WI38 (cell line): ENCODE results near the gene ANKLE1.
A peak's percentile ranks its signal among the peaks of the same experiment; 100 is the strongest.

Experiments used
- H3K4me3 ChIP-seq: 2 replicates; pipeline ENCODE4 v1.5.1; 2011; ENCODE audit warnings: low read depth, mild to moderate bottlenecking, control low read depth, low read length
- TF ChIP-seq, protein P1 (sequence below): IDR thresholded peaks from 2 replicates; pipeline ENCODE4 v1.5.1; 2012; ENCODE audit warnings: low read depth, mild to moderate bottlenecking, control low read depth, low read length

The ANKLE1 gene, protein sequence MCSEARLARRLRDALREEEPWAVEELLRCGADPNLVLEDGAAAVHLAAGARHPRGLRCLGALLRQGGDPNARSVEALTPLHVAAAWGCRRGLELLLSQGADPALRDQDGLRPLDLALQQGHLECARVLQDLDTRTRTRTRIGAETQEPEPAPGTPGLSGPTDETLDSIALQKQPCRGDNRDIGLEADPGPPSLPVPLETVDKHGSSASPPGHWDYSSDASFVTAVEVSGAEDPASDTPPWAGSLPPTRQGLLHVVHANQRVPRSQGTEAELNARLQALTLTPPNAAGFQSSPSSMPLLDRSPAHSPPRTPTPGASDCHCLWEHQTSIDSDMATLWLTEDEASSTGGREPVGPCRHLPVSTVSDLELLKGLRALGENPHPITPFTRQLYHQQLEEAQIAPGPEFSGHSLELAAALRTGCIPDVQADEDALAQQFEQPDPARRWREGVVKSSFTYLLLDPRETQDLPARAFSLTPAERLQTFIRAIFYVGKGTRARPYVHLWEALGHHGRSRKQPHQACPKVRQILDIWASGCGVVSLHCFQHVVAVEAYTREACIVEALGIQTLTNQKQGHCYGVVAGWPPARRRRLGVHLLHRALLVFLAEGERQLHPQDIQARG

DNA sequence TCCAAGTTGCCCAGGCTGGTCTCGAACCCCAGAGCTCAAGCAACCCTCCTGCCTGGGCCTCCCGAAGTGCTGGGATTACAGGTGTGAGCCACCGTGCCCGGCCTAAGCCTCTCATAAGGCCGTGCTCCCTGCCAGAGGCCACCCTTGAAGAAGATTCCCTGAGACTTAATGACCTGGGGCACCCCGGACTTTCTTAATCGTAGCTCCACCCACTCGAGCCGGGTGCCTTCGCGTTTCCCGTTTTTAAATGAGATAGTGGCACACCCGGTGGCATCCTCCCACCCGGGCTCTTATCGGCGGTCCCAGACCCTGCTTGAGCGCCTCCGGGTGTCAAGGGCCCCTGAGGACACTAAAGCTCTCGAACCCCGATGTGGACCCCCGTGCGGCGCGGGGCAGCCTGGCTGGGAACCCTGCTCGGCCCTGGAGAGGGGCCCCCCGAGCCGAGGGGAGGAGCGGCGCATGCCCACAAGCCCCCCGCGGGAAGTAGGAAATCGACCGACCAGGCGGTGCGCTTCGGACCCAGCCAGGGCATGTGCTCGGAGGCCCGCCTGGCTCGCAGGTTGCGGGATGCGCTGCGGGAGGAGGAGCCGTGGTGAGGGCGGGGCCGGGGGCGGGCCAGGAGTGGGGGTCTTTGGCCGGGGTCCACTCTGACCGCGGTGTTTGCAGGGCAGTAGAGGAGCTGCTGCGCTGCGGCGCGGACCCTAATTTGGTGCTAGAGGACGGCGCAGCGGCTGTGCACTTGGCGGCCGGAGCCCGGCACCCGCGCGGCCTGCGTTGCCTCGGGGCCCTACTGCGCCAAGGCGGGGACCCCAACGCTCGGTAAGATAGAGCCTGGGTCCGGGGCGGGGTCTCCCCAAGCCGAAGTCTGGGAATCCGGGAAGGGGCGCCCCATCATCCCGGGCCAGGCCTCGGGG, at the start of gene ANKLE1:
ANKLE1 (plus strand) TSS at position 511 of the 914 bp plus-strand sequence; CDS start at position 531, 20 bp downstream.
- peak within 1 kb of the TSS; percentile 50 for H3K4me3 ChIP-seq
- TF ChIP-seq, protein P1, sequence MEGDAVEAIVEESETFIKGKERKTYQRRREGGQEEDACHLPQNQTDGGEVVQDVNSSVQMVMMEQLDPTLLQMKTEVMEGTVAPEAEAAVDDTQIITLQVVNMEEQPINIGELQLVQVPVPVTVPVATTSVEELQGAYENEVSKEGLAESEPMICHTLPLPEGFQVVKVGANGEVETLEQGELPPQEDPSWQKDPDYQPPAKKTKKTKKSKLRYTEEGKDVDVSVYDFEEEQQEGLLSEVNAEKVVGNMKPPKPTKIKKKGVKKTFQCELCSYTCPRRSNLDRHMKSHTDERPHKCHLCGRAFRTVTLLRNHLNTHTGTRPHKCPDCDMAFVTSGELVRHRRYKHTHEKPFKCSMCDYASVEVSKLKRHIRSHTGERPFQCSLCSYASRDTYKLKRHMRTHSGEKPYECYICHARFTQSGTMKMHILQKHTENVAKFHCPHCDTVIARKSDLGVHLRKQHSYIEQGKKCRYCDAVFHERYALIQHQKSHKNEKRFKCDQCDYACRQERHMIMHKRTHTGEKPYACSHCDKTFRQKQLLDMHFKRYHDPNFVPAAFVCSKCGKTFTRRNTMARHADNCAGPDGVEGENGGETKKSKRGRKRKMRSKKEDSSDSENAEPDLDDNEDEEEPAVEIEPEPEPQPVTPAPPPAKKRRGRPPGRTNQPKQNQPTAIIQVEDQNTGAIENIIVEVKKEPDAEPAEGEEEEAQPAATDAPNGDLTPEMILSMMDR: no peak

DNA sequence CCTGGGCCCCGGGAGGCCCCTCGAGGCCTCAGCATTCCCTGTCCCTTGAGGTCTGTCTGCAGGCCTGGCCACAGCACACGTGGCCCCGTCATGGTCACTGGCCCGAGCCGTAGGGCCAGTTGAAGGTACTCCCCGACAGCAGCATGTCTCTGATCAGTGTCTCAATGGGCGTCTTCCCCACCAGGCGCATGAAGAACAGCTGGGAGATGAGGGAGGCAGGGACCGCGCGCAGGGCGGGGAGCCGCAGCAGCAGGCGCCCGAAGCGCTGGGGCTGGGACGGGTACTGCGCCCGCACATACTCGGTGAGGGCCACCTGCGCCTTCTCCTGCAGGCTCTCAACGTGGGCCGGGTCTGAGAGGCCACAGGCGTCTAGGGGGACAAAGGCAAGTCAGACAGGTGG, 49.4 kb upstream of the ANKLE1 start:
- H3K4me3 ChIP-seq: no peak overlapping the region

DNA sequence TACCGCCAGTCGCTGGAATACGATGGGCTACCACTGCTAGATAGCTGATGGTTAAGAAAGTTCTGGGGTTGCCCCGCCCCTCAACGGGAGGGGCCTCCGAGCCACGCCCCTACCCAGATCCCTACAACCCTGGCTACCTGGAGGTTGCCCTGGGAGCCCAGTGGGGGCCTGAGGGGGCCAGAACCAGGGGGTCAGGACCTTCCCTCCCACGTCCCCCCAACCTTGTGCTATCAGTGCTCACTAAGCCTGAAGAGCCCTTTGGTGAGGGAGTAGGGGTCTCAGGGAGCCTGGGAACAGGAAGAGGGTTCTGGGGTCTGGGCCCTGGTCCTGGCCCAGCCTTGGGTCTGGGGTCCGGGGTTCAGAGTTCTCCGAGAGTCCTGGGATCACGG, 46.8 kb upstream of the ANKLE1 start:
- peak overlapping the region; percentile 53 for H3K4me3 ChIP-seq
- TF ChIP-seq, protein P1: no peak

More for the DNA sequence above, 49.4 kb upstream of the ANKLE1 start:
- TF ChIP-seq, protein P1: no peak

DNA sequence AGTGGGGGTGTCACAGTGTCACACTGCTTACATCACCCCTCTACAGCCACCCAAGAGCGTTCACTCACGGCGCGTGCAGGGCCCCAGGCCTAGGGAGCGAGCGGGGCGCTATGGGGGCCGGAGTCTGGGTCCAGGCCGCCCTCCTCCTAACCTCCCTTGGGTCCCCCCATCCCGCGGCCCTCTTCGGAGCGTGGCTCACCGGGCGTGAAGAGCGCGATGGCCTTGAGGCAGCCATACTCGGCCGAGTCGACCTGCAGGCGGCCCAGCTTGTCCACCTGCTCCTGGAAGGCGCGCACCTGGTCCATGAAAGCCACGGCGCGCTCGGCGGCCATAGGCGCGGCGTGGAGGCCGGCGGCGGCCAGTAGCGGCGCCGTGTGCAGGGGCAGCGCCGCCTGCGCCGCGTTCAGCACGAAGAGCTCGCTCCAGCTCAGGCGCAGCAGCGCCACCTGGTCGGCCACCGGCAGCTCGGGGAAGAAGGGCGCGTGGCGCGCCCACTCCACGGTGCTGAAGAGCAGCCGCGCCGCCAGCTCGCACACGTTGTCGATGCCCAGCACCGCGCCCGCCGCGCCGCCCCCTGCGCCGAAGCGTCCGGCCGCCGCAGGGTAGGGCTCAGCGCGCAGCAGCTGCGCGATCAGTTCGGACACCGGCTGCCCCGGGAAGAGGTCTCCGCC, 46.3 kb upstream of the ANKLE1 start:
- H3K4me3 ChIP-seq: peak overlapping the region; percentile 53
- TF ChIP-seq, protein P1: no peak

DNA sequence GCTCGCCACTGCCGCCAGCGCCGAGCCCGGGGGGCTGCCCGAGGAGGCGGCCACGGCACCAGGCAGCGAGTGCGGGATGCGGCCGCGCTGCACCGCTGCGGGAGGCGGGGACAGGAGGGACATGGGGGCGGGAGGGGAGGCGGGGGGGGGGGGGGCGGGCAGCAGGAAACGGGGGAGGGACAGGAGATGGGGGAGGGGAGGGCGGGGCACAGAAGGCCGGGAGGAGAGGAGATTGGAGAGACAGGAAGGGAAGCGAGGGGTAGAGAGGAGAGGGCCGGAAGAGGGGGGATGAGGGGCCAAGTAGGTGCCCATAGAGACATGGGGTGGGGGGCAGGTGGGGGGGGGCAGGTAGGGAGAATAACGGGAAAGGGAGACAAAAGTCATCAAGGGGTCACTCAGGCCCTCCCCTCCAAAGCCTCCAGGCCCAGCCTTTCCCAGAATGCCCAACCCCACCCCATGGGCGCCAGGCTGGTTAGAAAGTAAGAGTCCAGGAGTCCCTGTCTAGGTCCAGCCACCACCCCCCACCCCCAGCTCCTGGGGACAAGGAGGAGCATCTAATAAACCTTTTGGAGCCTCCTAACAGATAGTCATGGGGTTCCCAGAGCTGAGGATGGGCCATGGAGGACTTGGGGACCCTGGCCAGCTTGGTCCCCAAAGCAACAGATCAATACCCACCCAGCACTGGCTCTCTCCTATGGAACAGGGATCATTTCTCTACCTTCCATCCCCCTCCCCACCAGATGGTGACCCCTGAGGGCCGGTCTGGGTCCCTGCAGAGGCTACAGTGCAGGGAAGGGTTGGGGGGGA, 45.5 kb upstream of the ANKLE1 start:
- TF ChIP-seq, protein P1: no peak
- H3K4me3 ChIP-seq: peak overlapping the region; percentile 53
